ENCODE data around the gene FKBP14.

GRCh38 chr7:30028749-30029635 is 2.5 kb upstream of the FKBP14 start:
- TF ChIP-seq CTCF (IDR thresholded peaks at IDR 0.05 in 8 of 11, conservative IDR thresholded peaks at IDR 0.05 in 3 of 11): no peak
- no peak for TF ChIP-seq POLR2AphosphoS5 (IDR thresholded peaks at IDR 0.05)
